ENCODE measurements around the gene NPHP4.

NPHP4 gene

DNA sequence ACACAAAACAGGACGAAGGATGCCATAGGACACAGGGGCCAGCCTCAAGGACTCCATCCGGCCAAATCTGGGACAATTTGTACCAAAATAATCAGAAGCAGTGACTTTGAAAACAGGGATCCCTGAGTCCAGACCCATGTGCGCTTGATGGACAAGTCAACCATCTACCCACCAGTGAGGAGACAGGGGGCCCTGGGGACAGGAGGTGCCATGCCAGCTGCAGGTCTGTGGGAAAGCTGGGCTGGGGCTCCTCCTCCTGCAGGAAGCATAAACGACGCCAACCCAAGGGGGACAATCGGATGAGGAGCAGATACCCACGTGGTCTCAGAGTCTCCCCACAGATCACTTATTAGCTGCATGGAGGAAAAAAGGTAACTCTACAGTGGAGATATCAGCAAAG lies 50.6 kb downstream of the NPHP4 start:
- H3K79me2 ChIP-seq (ENCODE audit: insufficient read depth, low read length), result no peaks in the 10 kb centered on the region
- no peak overlapping the region for H3K9ac ChIP-seq (ENCODE audit: low read length)
- H3F3A ChIP-seq (ENCODE audit: insufficient read depth, low read length), result no peaks in the 10 kb centered on the region
- no peaks in the 10 kb centered on the region for H3K4me1 ChIP-seq (ENCODE audit: insufficient read depth, low read length, severe bottlenecking)
- H3K27me3 ChIP-seq (ENCODE audit: insufficient read depth, low read length), result no peaks in the 10 kb centered on the region
- H3K36me3 ChIP-seq (ENCODE audit: insufficient read depth, low read length), result peaks cover 5% of the 10 kb centered on the region; the same call in 1 of the 2 replicates
- H4K20me1 ChIP-seq (ENCODE audit: insufficient read depth, low read length), result no peaks in the 10 kb centered on the region
- H3K4me3 ChIP-seq (ENCODE audit: low read depth, low read length, poor library complexity, severe bottlenecking), result no peak overlapping the region
- no peak overlapping the region for H2AFZ ChIP-seq (ENCODE audit: low read length)
- no peaks in the 10 kb centered on the region for H3K9me3 ChIP-seq (ENCODE audit: low read length)
- no peak for TF ChIP-seq EZH2 (IDR thresholded peaks at IDR 0.05; ENCODE audit: borderline replicate concordance, low read length)
- H3K4me2 ChIP-seq (ENCODE audit: low read length), result no peak overlapping the region
- H3K9me2 ChIP-seq (ENCODE audit: low read depth, low read length), result no peaks in the 10 kb centered on the region
- no peak overlapping the region for H3K27ac ChIP-seq (ENCODE audit: low read depth, low read length, poor library complexity, severe bottlenecking)

DNA sequence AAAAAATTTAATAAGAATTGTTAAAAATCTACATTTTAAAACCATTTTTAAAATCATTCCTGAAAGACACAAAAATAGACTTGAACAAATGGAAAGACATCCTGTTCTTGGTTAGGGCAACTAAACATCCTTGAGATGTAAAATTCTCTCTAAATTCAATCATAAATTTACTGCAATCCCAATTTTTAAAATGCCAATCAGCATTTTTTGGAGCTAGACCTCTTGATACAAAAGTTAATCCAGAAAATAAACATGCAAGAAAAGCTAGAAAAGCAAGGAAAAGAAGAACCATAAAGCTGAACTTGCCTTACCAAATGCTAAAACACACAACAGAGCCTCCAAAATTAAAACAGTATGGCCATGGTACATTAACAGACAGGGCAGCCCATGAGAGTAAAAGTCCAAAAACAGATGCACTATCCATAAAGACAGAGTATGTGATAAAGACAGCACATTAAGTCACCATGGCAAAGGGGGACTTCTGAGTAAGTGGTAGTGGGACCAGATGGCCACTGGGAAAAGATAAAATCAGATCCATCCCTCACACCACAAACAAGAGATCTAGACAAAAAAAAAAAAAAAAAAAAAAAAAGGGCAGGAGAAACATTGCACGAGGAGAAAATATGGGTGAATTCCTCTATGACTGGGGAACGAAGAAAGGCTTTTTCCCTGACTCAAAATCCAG lies 51.4 kb downstream of the NPHP4 start:
- no peaks in the 10 kb centered on the region for H3K9me2 ChIP-seq (ENCODE audit: low read depth, low read length)
- H3K4me3 ChIP-seq (ENCODE audit: low read depth, low read length, poor library complexity, severe bottlenecking), result no peak overlapping the region
- no peak for TF ChIP-seq EZH2 (IDR thresholded peaks at IDR 0.05; ENCODE audit: borderline replicate concordance, low read length)
- TF ChIP-seq, protein P1, sequence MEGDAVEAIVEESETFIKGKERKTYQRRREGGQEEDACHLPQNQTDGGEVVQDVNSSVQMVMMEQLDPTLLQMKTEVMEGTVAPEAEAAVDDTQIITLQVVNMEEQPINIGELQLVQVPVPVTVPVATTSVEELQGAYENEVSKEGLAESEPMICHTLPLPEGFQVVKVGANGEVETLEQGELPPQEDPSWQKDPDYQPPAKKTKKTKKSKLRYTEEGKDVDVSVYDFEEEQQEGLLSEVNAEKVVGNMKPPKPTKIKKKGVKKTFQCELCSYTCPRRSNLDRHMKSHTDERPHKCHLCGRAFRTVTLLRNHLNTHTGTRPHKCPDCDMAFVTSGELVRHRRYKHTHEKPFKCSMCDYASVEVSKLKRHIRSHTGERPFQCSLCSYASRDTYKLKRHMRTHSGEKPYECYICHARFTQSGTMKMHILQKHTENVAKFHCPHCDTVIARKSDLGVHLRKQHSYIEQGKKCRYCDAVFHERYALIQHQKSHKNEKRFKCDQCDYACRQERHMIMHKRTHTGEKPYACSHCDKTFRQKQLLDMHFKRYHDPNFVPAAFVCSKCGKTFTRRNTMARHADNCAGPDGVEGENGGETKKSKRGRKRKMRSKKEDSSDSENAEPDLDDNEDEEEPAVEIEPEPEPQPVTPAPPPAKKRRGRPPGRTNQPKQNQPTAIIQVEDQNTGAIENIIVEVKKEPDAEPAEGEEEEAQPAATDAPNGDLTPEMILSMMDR (IDR thresholded peaks at IDR 0.05; ENCODE audit: low read length), result no peak
- H4K20me1 ChIP-seq (ENCODE audit: insufficient read depth, low read length), result no peaks in the 10 kb centered on the region
- H3K9ac ChIP-seq (ENCODE audit: low read length), result no peak overlapping the region
- H3K79me2 ChIP-seq (ENCODE audit: insufficient read depth, low read length), result no peaks in the 10 kb centered on the region
- H3K9me3 ChIP-seq (ENCODE audit: low read length), result no peaks in the 10 kb centered on the region
- no peaks in the 10 kb centered on the region for H3K27me3 ChIP-seq (ENCODE audit: insufficient read depth, low read length)
- H3F3A ChIP-seq (ENCODE audit: insufficient read depth, low read length), result no peaks in the 10 kb centered on the region
- H3K27ac ChIP-seq (ENCODE audit: low read depth, low read length, poor library complexity, severe bottlenecking), result no peak overlapping the region
- no peak overlapping the region for H3K4me2 ChIP-seq (ENCODE audit: low read length)
- no peaks in the 10 kb centered on the region for H3K4me1 ChIP-seq (ENCODE audit: insufficient read depth, low read length, severe bottlenecking)
- no peaks in the 10 kb centered on the region for H3K36me3 ChIP-seq (ENCODE audit: insufficient read depth, low read length)
- H2AFZ ChIP-seq (ENCODE audit: low read length), result no peak overlapping the region

DNA sequence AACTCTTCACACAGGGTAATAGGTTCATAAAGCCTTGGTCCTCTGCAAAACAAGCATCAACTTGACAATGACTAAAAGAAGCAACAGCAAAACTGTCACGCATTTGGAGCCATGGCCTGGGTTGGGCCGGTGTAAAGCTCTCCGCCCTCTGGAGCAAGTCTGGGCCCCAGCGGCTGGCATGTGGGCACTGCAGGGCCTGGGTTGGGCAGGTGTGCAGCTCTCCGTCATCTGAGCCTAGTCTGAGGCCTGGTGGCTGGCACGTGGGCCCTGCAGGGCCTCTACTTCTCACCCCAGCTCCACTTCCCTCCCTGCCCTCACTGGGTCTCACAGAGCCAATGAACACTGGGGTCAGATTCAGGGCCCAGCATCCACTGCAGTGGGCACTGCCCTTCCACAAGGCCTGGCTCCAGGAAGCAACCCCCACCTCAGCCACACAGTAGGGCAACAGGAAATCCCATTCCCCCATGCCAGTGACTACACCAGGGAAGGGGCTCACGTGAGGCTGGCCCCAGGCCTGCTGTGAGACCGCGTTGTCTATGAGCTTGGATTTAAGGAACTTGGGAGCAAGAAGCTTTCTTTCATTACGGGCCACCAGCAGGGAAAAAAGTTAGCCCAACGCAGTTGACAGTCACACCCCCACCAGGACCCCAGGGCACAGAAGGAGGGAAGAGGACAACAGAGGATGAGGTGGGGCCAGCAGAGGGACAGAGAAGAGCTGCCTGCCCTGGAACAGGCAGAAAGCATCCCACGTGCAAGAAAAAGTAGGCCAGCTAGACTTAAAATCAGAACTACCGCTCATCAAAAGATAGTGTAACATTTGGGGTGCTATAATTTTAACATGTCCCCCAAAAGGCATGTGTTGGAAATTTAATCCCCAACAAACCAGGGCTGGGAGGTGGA lies 52.7 kb downstream of the NPHP4 start:
- Histone ChIP-seq H3F3A (ENCODE audit: insufficient read depth, low read length) (no peaks in the 10 kb centered on the region), H3K4me3 (ENCODE audit: low read depth, low read length, poor library complexity, severe bottlenecking) (no peak overlapping the region), H3K36me3 (ENCODE audit: insufficient read depth, low read length) (no peaks in the 10 kb centered on the region), H3K27me3 (ENCODE audit: insufficient read depth, low read length) (no peaks in the 10 kb centered on the region), H3K9ac (ENCODE audit: low read length) (no peak overlapping the region), H4K20me1 (ENCODE audit: insufficient read depth, low read length) (no peaks in the 10 kb centered on the region), H3K9me2 (ENCODE audit: low read depth, low read length) (no peaks in the 10 kb centered on the region), H3K9me3 (ENCODE audit: low read length) (no peaks in the 10 kb centered on the region), H3K79me2 (ENCODE audit: insufficient read depth, low read length) (no peaks in the 10 kb centered on the region), H2AFZ (ENCODE audit: low read length) (no peak overlapping the region), H3K4me1 (ENCODE audit: insufficient read depth, low read length, severe bottlenecking) (no peaks in the 10 kb centered on the region), H3K27ac (ENCODE audit: low read depth, low read length, poor library complexity, severe bottlenecking) (no peak overlapping the region), H3K4me2 (ENCODE audit: low read length) (no peak overlapping the region)
- TF ChIP-seq, protein P1 (IDR thresholded peaks at IDR 0.05; ENCODE audit: low read length), result no peak
- no peak for TF ChIP-seq EZH2 (IDR thresholded peaks at IDR 0.05; ENCODE audit: borderline replicate concordance, low read length)

Measured in OCI-LY1 (cell line).